ENCODE measurements around the gene GDI2.
"Not testable (repeated sequence)": the region's sequence is repeated elsewhere in the genome, so short reads cannot be mapped to it uniquely, and the experiment has no call there.

The GDI2 gene

DNA sequence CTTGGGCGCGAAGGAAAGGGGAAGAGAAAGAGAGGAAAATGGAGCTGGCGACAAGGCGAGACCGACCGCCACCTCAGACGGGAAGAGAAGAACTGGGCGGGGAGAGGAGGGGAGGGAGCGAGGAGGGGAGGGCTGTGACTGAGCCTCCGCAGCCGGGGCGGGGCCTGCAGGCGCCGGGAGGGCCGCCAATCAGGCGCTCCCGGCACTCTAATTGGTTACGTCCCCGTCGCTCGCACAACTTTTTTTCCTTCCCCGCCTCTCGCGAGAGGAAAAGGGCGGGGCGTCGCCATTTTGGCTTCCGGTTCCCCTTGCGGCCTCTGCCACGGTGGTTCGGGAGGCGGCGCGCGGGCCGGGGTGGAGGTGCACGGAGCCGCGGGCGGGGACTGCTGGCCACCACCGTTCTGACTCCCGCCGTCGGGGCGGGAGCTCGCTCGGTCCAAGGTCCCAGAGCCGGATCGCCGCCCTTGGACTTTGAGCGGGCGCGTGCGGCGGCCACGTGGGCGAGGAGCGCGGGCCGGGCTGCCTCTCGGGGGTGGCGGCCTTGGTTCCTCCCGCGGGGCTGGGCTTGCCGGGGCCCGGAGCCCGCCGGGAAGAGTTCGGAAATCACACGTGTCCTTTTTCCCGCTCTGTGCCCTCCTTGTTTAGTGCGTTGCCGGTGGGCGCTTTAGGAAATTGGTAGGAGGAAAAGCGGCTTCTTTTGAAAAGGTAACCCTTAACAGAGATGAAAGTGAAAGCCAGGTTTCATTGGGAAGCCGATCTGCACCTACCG, at the start of gene GDI2:
Gene GDI2 (minus strand): TSS at position 94 of the 769 bp plus-strand sequence. CDS start 176 bp downstream, outside the sequence.
- peak; percentile 92 to 93 for DNase-seq (ENCODE audit: extremely low read depth in 1 of 2, low read depth in 1 of 2)

- peak in 1 of 2 donors; percentile 32 for DNase-seq (ENCODE audit: extremely low read depth in 1 of 2, low read depth in 1 of 2)
These were observed 49.2 kb upstream of the GDI2 start for GRCh38 chr10:5862360-5862961.

DNA sequence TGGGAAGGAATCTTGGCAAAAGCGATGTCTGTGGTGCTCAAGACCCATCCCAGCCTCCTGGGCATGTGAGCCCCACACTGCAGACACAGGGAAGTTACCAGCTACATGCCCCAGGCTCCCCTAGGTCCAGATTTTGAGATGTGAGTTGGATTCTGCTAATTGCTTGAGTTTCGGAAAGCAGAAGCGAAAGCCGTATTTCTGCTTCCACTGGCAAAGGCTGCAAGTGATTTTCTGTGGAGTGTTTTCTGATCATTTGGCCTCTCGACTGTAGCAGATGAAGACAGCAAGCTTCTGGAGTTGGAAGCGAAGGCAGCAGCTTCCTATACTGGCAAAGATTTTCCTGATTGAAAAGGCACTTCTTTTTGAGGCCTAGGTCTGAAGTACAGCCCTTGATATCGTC, 46.8 kb upstream of the GDI2 start:
- no peak for DNase-seq (ENCODE audit: extremely low read depth in 1 of 2, low read depth in 1 of 2)

DNA sequence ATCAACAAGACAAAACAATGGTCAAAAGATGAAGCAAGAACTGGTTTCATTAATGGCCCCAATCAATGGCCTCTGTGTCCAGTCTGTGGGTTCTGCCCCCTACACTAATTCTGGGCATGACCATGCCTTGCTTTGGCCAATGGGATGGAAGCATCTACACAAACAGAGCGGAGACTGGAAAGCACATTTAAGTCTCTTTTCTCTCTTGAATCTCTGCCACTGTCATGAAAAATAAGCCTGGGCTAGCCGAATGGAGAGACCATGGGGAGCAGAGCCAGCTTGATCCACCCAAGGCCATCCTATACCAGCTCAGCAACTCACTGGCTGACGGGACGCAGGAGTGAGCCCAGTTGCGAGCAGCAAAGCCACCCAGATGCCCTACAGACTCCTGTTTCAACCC, 45.6 kb upstream of the GDI2 start:
- DNase-seq (ENCODE audit: extremely low read depth in 1 of 2, low read depth in 1 of 2): no peak

- no peak for DNase-seq (ENCODE audit: extremely low read depth in 1 of 2, low read depth in 1 of 2)
These were observed 43.4 kb upstream of the GDI2 start for GRCh38 chr10:5856701-5857004.

DNA sequence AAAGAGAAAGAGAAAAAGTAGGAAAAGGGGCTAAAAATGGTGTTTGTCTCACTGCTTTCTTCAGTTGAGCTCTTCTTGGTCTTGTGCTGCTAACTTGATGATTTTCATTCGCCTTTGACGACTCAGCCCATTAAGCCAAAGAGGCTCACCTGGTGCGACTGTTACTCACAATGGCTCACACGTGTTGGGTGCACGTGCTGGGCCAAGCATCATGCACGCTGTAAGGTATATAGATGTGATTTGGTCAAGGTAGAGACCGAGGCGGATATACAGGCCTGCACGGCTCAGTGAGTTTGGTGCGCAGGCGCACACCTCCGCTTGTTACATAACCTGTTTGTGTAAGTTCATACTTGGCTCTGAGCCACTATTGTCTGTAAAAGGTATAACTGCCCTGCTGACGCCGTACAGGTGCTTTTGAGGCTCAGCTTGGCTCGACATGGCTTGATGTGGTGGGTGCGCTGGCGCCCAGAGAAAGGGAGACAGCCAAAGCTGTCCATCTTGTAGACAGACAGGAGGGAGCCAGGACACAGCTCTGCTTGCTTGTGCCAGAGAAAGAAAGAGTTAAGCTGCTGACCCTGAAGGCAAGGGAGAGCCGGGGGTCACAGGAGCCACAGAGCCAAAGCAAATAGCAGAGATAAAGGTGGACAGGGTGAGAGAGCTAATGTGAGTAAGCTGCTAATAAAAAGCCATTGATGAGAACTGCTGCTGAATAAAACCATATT, 42.9 kb upstream of the GDI2 start:
- no peak for DNase-seq (ENCODE audit: extremely low read depth in 1 of 2, low read depth in 1 of 2)

DNA sequence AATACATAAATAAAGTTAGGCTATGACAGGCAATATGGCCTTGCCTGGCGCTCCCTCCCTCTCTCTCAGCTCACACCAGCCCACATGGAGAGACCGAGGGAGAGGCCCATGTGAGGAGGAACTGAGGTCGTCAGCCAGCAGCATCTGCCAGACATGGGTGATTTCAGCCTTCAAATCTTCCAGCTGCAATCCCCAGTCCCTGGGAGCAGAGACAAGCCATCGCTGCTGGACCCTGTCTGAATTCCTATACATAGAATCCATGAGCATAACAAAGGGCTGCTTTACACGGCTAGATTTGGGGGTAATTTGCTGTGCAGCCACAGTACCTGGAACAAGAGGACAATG, 40.9 kb upstream of the GDI2 start:
- DNase-seq (ENCODE audit: extremely low read depth in 1 of 2, low read depth in 1 of 2): no peak

DNA sequence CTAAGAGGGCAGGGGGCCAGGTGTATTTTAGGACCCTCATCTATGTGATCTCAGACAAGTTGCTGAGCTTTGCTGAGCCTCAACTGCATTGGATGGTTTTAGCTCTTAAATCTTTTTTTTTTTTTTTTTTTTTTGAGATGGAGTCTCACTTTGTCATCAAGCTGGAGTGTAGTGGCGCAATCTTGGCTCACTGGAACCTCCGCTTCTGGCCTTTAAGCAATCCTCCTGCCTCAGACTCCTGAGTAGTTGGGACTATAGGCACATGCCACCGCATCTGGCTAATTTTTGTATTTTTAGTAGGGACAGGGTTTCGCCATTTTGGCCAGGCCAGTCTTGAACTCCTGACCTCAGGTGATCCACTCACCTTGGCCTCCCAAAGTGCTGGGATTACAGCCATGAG, 33.4 kb upstream of the GDI2 start:
- not testable (repeated sequence) for DNase-seq (ENCODE audit: extremely low read depth in 1 of 2, low read depth in 1 of 2)

DNA sequence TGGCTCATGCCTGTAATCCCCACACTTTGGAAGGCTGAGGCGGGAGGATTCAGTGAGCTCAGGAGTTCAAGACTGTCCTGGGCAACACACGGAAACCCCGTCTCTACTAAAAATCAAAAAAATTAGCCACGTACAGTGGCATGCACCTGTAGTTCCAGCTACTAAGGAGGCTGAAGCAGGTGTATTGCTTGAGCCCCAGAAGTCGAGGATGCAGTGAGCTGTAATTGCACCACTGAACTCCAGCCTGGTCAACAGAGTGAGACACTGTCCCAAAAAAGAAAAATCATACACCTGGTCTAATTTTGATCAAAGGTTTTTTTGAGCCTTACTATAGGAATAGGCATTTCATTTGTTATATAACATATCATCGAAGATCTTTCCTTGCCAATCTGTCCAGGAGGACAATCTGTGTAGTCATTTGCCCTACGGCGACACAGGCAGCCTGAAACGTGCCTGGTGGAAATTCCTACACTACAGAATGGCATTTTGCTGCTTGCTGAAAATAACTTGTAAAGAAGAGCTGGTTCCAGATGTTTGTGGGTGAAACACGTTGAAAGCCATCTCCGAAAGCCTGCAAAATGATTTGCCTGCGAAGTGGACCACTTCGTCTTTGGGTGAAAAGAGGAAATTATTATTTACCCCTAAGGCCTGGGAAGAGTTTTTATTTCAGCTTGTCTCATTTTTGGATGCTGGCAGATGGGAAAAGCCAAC, 31.3 kb upstream of the GDI2 start:
- no peak for DNase-seq (ENCODE audit: extremely low read depth in 1 of 2, low read depth in 1 of 2)

DNA sequence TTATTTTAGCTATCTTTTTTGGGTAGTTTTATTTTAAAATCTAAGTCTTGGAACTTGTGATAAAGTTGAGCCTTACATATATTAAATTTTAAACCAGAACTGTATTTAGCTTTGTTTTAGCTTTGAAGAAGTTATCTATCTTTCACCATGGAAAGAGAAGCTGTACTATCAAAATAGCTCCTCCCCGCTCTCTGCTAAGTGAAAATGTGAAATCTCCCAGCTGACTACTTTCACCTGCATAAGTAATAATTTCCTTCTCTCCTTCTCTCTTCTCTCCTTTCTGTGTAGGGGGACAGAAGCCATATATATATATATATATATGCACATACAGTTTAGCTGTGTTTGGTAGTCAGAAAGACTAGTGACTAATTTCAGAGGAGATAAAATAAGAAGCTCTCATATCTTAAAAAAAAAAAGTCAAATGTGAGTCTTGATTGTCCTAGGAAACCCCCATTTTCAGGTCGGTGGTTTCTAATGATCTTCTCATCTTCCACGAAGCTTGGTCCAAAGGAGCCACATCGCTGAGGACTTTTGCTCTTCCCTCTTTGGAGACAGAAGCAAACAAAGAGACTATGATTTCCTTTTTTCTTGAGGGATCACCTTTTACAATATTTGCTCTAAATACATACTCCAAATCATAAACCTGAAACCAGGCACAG, 30.6 kb upstream of the GDI2 start:
- DNase-seq (ENCODE audit: extremely low read depth in 1 of 2, low read depth in 1 of 2): no peak

DNA sequence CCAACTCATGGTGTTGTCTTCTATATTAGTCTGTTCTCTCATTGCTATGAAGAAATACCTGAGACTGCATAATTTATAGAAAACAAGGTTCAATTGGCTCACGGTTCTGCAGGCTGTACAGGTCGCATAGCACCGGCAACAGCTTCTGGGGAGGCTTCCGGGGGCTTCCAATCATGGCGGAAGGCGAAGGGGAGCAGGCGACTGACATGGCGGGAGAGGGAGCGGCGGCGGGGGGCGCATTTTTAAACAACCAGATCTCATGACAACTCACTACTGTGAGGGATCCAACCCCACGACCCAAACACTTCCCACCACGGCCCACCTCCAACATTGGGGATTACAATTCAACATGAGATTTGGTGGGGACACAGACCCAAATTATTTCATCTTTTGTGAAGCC, 28.7 kb upstream of the GDI2 start:
- DNase-seq (ENCODE audit: extremely low read depth in 1 of 2, low read depth in 1 of 2): no peak

- no peak for DNase-seq (ENCODE audit: extremely low read depth in 1 of 2, low read depth in 1 of 2)
These were observed 27.4 kb upstream of the GDI2 start for GRCh38 chr10:5840314-5841307.

DNA sequence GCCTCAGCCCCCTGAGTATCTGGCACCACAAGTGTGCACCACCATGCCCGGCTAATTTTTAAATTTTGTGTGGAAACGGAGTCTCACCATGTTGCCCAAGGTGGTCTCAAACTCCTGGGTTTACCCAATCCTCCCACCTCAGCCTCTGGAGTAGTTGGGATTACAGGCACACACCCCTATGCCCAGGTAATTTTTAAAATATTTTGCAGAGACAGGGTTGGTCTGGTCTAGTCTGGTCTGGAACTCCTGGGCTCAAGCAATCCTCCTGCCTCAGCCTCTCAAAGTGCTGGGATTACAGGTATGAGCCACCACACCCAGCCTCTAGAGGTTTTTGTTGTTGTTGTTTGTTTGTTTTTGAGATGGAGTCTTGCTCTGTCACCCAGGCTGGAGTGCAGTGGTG, 22.9 kb upstream of the GDI2 start:
- DNase-seq (ENCODE audit: extremely low read depth in 1 of 2, low read depth in 1 of 2): not testable (repeated sequence)

GRCh38 chr10:5835446-5836095, 22.3 kb upstream of the GDI2 start:
- DNase-seq (ENCODE audit: extremely low read depth in 1 of 2, low read depth in 1 of 2): no peak

DNA sequence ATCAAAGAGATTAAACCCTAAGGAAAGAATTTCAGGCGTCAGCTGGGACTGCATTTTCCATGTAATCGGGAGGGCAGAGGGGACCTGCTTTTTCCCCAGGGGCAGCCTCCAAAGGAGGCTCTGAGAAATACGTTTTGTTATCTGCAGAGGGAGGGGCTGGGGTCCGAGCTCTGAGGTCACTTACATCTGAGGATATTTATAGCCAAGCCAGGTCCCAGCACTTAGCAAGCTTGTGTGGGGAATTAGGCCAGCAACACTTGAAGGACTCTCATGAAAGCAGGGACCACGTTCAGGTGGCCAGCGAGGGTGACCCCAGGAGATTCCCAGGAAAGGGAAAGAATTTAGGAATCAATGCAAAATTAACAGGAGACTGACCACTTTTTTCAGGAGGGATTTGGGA, 20.6 kb upstream of the GDI2 start:
- no peak for DNase-seq (ENCODE audit: extremely low read depth in 1 of 2, low read depth in 1 of 2)

DNA sequence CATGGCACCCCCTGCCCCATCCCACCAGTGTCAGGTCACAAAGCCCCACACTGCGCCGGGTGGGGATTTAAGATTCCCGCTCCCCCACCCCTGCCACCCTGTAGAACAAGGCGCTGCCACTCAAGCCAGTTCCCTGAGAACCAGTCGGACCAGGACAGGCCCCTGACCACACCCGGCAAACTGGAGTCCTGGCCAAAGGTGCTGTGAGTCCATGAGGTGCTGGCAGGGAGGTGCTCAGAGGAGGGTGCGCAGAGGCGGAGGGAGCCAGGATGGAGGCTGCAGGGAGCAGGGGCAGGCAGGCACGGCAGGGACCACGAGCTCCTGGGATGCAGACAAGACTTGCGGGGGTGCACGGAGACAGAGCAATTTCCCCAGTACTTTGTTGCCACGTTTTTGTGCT, 19.7 kb upstream of the GDI2 start:
- DNase-seq (ENCODE audit: extremely low read depth in 1 of 2, low read depth in 1 of 2): no peak

DNA sequence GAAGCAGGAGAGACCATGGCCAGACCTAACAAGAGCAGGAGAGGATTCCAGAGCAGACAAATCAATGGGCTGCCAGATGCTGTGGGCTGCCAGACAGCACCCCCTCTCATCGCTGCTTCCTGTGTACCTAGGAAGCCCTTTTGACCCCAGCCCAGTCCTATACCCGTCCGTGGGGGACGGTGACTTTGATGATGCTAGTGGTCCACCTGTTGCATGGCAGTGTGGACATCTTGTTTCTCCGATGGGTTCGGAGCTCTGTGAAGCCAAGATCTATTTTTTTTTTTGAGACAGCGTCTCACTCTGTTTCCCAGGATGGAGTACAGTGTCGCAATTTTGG, 18.2 kb upstream of the GDI2 start:
- no peak for DNase-seq (ENCODE audit: extremely low read depth in 1 of 2, low read depth in 1 of 2)

DNA sequence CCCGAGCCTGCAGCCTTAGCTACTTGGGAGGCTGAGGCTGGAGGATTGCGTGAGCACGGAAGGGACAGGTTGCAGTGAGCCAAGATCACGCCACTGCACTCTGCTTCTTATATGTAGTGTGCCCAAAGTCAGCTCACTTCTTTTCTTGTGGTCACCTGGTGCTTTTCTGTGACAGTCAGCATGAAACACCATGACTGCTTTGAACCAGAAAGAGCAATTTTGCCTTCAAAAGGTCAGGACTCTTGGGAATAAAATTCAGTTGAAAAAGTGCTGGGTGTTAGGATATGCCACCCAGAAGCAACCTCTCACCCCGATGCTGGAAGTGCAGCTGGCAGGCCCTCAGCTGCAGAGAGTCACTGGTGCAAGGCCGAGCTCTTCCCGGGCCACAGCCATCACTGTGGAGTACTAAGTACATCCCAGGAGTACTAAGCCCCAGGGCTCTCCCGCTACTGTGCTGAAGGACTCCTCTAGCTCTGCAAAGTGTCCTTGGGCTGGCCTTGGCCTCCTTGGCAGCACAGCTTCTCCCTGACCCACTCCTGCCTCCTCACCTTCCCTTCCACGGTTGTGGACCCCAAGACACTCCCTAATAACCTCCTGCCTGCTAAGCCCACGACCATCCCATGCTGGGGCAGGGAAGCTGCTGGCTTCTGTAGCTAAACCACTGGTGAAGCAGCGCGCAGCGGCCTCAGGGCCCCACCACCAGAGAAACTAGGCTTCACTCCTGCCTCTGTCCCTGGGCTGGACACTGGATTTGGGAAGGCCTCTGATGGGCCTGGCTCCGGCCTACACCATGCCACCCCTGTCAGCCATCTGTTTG, 17.6 kb upstream of the GDI2 start:
- no peak for DNase-seq (ENCODE audit: extremely low read depth in 1 of 2, low read depth in 1 of 2)

- no peak for DNase-seq (ENCODE audit: extremely low read depth in 1 of 2, low read depth in 1 of 2)
These were observed 16.0 kb upstream of the GDI2 start for GRCh38 chr10:5829267-5829666.
